ENCODE data around the gene TUBGCP5.

The TUBGCP5 gene

GRCh38 chr15:22951381-22952280 is 87.7 kb downstream of the TUBGCP5 start:
- no peak for DNase-seq

- DNase-seq: no peak
Measured at GRCh38 chr15:22951031-22951380, 88.4 kb downstream of the TUBGCP5 start.

DNA sequence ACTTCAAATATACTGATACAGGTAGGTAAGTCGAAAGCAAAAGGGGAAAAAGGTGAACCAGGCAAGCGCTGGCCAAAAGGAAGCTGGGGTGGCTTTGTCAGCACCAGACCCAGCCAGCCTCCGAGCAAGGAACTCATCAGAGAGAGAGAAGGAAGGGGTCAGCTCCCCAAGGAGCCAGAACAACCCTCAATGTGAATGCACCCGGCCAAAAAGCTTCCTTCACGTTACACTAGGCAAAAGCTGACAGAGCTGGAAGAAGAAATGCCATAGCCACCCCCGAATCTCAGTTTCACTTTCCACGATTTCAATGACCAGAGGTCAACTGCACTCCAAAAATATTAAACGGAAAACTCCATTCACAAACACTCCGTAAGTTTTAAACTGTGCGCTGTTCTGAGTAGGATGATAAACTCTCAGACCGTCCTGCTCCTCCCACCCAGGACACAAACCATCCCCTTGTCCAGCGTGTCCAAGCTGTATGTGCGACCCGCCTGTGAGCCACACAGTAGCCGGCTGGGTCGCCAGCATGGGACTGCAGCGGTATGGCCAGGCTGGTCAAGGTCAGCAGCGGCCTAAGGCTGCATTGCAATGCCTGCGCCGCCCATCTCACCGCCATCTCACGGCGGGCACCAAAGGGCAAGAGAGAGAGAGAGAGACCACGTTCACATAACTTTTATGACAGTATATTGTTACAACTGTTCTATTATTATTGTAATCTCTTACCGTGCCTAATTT is 88.9 kb downstream of the TUBGCP5 start:
- DNase-seq: no peak
